OCI-LY7 (cell line): ENCODE measurements around the gene FIGLA. TPM values are rescaled to one million over a fixed set of nuclear protein-coding genes. Genes with fewer than 3 reads are reported as not detected.

Experiments used
- BruUV-seq: library from RNA; stranded (reverse); fragments of 400-500 nt; replicated peaks from 2 replicates; lab custom pipeline; 2021; lab: Mats Ljungman, UMichigan
- CTCF ChIA-PET: fragments of 300-600 bp; sonication (Branson Sonifier 250); formaldehyde crosslinking; loops from one replicate; lab custom pipeline; 2022; ENCODE audit warnings: antibody characterized with exemption; ENCODE audit not compliant: unreplicated experiment; lab: Charles Lee
- POLR2A ChIA-PET: fragments of 300-600 bp; sonication (Branson Sonifier 250); formaldehyde crosslinking; loops from one replicate; lab custom pipeline; 2022; ENCODE audit warnings: antibody characterized with exemption; lab: Charles Lee
- DNase-seq: peaks from one replicate; pipeline ENCODE4 v3.0.0-alpha.2; 2015; ENCODE audit warnings: low spot score
- H2AFZ ChIP-seq: fragments of 200-600 bp; sonication (generic), shearing (Covaris generic); 2 replicates; pipeline ENCODE4 v1.6.1; 2014; ENCODE audit warnings: mild to moderate bottlenecking, antibody characterized with exemption, low read length, moderate library complexity
- H3K27ac ChIP-seq: fragments of 200-600 bp; sonication (generic); 2 replicates; pipeline ENCODE4 v1.5.1; 2014; ENCODE audit warnings: mixed run types, low read depth, mild to moderate bottlenecking, moderate library complexity, low read length, inconsistent platforms; ENCODE audit not compliant: poor library complexity, severe bottlenecking
- H3K36me3 ChIP-seq: fragments of 200-600 bp; sonication (generic); 2 replicates; pipeline ENCODE4 v1.6.1; 2014; ENCODE audit warnings: mild to moderate bottlenecking, antibody characterized with exemption, low read length, moderate library complexity, mixed read lengths; ENCODE audit not compliant: insufficient read depth
- H3K4me1 ChIP-seq: fragments of 200-600 bp; sonication (generic); 2 replicates; pipeline ENCODE4 v1.5.1; 2014; ENCODE audit warnings: mild to moderate bottlenecking, low read length; ENCODE audit not compliant: insufficient read depth, poor library complexity, severe bottlenecking
- H3K4me2 ChIP-seq: fragments of 200-600 bp; sonication (generic); 2 replicates; pipeline ENCODE4 v1.6.1; 2014; ENCODE audit warnings: mild to moderate bottlenecking, low read length
- H3K4me3 ChIP-seq: fragments of 200-600 bp; sonication (generic); 2 replicates; pipeline ENCODE4 v1.5.1; 2014; ENCODE audit warnings: mild to moderate bottlenecking, low read depth, low read length; ENCODE audit not compliant: poor library complexity, severe bottlenecking
- H3K79me2 ChIP-seq: fragments of 200-600 bp; sonication (generic); 2 replicates; pipeline ENCODE4 v1.6.1; 2016; ENCODE audit warnings: low read depth, mild to moderate bottlenecking, low read length, moderate library complexity, mixed read lengths; ENCODE audit not compliant: insufficient read depth
- H3K9me2 ChIP-seq: fragments of 200-600 bp; sonication (generic); 2 replicates; pipeline ENCODE4 v1.6.1; 2016; ENCODE audit warnings: mild to moderate bottlenecking, low read length, mixed read lengths; ENCODE audit not compliant: insufficient read depth
- H3K9me3 ChIP-seq: fragments of 200-600 bp; sonication (generic); 2 replicates; pipeline ENCODE4 v1.6.1; 2014; ENCODE audit warnings: mild to moderate bottlenecking, mixed run types, low read length, mixed read lengths
- H4K20me1 ChIP-seq: fragments of 200-600 bp; sonication (generic); 2 replicates; pipeline ENCODE4 v1.6.1; 2014; ENCODE audit warnings: mild to moderate bottlenecking, antibody characterized with exemption, low read length, moderate library complexity, mixed read lengths; ENCODE audit not compliant: insufficient read depth
- EZH2phosphoT487 ChIP-seq: fragments of 200-600 bp; sonication (generic); IDR thresholded peaks from 2 replicates; pipeline ENCODE4 v1.6.1; 2018; ENCODE audit warnings: low read depth, borderline replicate concordance, mild to moderate bottlenecking, mixed run types, antibody characterized with exemption, low read length, moderate library complexity, mixed read lengths
- intact Hi-C: fragments of 100-400 bp; cut with micrococcal nuclease; formaldehyde crosslinking; loops from one replicate; pipeline ENCODE4 v1.10.0; 2022; ENCODE audit not compliant: unreplicated experiment
- total RNA-seq, 2 experiments: library from RNA; depleted of rRNA in 1 of 2; stranded (reverse); fragments of >200 nt in 1 of 2; shearing (Covaris generic) in 1 of 2; gene quantifications; 2 replicates each; pipeline ENCODE4 v1.2.3, GENCODE V29; 2014 to 2022
- TF ChIP-seq, protein P1 (sequence below): fragments of 200-600 bp; sonication (generic); conservative IDR thresholded peaks from 2 replicates; pipeline ENCODE4 v1.5.1; 2014; ENCODE audit warnings: mild to moderate bottlenecking, antibody characterized with exemption, low read length, moderate library complexity, mixed read lengths

Gene FIGLA
- total RNA-seq, 2 experiments from 2014 or later = not detected

DNA sequence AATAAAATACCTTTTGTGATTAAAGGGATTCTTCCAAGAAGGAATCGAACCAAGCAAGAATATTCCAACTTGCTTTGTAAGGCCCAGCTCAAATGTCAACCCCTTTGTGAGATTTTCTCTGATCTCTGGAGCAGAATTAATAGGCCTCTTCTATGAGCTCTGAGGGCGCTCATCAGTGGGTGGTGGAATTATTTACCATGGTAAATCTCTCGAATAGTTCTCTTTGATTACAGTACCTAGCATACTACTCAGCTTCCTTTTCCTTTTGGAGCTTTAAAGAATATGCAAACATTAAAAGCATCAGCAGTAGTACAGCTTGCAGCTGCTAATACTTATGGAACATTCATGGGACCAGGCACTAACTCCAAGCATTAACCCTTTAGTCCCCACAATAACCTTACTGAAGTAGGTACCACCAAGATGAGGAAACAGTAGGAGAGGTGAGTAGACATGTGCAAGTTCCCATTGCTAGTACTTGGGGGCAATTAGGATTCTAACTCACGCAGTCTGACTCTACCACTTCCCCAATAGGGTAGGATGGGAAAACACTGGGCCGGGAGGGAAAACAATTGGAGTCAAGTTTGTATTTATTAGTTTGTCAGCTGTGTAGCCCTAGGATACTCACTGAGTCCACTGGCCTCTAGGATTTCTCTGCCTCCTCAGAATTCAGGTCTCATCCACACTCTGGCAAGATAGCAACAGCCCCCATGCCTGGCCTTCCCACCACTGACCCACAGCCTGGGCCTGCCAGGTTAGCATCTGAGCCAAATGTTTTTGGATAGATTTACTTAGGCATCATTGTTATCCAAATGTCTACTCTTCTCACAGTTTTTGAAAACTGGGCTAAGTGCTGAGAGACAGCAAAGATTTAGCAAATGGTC is 44.1 kb downstream of the FIGLA start:
- intact Hi-C loops = no loop called here
- ChIA-PET CTCF (no interaction called here), POLR2A (interaction anchor here (0.9 kb wide), 1 partner anchor 76 kb away, joined by 3 read pairs; no protein-coding TSS in a partner anchor)
- TF ChIP-seq, protein P1, sequence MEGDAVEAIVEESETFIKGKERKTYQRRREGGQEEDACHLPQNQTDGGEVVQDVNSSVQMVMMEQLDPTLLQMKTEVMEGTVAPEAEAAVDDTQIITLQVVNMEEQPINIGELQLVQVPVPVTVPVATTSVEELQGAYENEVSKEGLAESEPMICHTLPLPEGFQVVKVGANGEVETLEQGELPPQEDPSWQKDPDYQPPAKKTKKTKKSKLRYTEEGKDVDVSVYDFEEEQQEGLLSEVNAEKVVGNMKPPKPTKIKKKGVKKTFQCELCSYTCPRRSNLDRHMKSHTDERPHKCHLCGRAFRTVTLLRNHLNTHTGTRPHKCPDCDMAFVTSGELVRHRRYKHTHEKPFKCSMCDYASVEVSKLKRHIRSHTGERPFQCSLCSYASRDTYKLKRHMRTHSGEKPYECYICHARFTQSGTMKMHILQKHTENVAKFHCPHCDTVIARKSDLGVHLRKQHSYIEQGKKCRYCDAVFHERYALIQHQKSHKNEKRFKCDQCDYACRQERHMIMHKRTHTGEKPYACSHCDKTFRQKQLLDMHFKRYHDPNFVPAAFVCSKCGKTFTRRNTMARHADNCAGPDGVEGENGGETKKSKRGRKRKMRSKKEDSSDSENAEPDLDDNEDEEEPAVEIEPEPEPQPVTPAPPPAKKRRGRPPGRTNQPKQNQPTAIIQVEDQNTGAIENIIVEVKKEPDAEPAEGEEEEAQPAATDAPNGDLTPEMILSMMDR = no peak
- no peak for TF ChIP-seq EZH2phosphoT487
- Histone ChIP-seq H3K4me1 (no peaks in the 10 kb centered on the region), H3K36me3 (no peaks in the 10 kb centered on the region), H3K4me3 (no peak overlapping the region), H3K79me2 (no peaks in the 10 kb centered on the region), H3K27ac (no peak overlapping the region), H3K9me3 (no peaks in the 10 kb centered on the region), H3K9me2 (no peaks in the 10 kb centered on the region), H3K4me2 (no peak overlapping the region), H2AFZ (no peak overlapping the region), H4K20me1 (no peaks in the 10 kb centered on the region)
- DNase-seq = no peak
- BruUV-seq = no TSS peak

DNA sequence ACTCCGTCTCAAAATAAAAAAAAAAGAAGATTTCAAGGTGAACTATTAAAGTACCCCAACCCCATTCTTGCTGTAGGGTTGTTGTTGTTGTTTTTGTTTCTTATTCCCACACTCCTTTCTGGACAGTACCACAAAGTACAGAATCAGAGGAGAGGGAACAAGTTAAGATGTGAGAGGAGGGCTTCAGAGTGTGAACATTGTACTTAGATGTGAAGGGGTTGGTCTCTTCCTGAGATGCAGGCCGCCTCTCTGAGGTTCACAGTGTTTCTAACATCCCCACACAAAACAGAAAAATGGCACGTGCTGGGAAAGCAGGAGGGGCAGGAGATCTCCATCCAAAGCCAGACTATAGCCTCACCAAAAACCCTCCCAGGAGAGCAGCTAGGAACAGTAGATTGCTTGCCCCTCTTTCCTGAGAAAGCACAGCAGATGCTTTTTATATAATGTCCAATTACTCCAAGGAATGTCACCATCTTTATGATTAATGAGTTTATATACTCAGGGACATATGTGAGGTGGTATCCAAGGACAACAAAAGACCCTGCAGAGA is 45.1 kb downstream of the FIGLA start:
- Histone ChIP-seq H2AFZ (no peak overlapping the region), H4K20me1 (no peaks in the 10 kb centered on the region), H3K4me2 (no peak overlapping the region), H3K9me2 (no peaks in the 10 kb centered on the region), H3K4me1 (no peaks in the 10 kb centered on the region), H3K79me2 (no peaks in the 10 kb centered on the region), H3K9me3 (no peaks in the 10 kb centered on the region), H3K27ac (no peak overlapping the region), H3K36me3 (no peaks in the 10 kb centered on the region), H3K4me3 (no peak overlapping the region)
- POLR2A ChIA-PET = no interaction called here
- TF ChIP-seq EZH2phosphoT487 = no peak
- DNase-seq = no peak
- BruUV-seq = no TSS peak
- intact Hi-C loops = no loop called here
- CTCF ChIA-PET = no interaction called here

DNA sequence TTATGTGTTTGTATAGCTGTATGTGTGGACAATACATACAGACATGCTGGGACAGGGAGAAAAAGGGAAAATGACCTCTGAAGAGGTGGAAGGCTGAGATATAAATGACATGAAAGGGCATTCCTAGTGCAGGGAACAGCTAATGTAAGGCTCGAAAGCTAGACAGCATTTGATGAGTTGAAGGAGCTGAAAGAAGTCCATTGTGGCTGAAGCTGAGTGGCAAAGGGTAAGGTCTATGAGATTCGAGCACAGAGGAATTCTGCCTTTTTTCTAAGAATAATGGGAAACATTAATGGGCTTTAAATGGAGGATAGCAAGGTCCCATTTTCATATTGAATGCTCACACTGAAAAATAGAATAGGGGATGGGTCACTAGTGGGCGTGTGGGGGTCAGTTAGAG is 46.0 kb downstream of the FIGLA start:
- H3K36me3 ChIP-seq = no peaks in the 10 kb centered on the region
- H3K27ac ChIP-seq = no peak overlapping the region
- H3K4me3 ChIP-seq = no peak overlapping the region
- H2AFZ ChIP-seq = no peak overlapping the region
- no peak for DNase-seq
- intact Hi-C loops = no loop called here
- CTCF ChIA-PET = no interaction called here
- TF ChIP-seq, protein P1 = no peak
- TF ChIP-seq EZH2phosphoT487 = no peak
- POLR2A ChIA-PET = no interaction called here
- no TSS peak for BruUV-seq
- H3K4me2 ChIP-seq = no peak overlapping the region
- no peaks in the 10 kb centered on the region for H3K9me2 ChIP-seq
- no peaks in the 10 kb centered on the region for H3K4me1 ChIP-seq
- no peaks in the 10 kb centered on the region for H3K9me3 ChIP-seq
- no peaks in the 10 kb centered on the region for H3K79me2 ChIP-seq
- H4K20me1 ChIP-seq = no peaks in the 10 kb centered on the region
